ENCODE data around the gene MAIP1. TPM values are rescaled to one million over a fixed set of nuclear protein-coding genes. Genes with fewer than 3 reads are reported as not detected.

Gene MAIP1
- polyA plus RNA-seq, 1 of the 3 experiments (the other 2 are of a cell fraction), result 11.5 TPM

GRCh38 chr2:199926806-199927205 is 28.6 kb upstream of the MAIP1 start:
- Histone ChIP-seq H3K4me2 (no peak overlapping the region), H3K4me1 (ENCODE audit: control insufficient read depth in 1 of 2, insufficient read depth in 2 of 2, low read depth in 1 of 2, low read length in 1 of 2) (peaks cover 7 to 16% of the 10 kb centered on the region in 2 experiments; a peak in 3 of 4 replicates), H3K27ac (ENCODE audit: low read depth in 2 of 2, low read length in 1 of 2) (no peak overlapping the region), H3K79me2 (ENCODE audit: insufficient read depth) (peaks cover 74% of the 10 kb centered on the region), H2AFZ (ENCODE audit: low read depth) (no peak overlapping the region), H4K20me1 (ENCODE audit: insufficient read depth) (no peaks in the 10 kb centered on the region), H3K9me3 (no peaks in the 10 kb centered on the region), H3K27me3 (ENCODE audit: insufficient read depth) (no peaks in the 10 kb centered on the region), H3K9ac (no peak overlapping the region), H3K36me3 (replicated peaks in 1 of 2; ENCODE audit: control insufficient read depth in 1 of 2, insufficient read depth in 2 of 2, low read length in 1 of 2) (peaks cover 38 to 47% of the 10 kb centered on the region in 2 experiments), H3K4me3 (ENCODE audit: low read depth in 2 of 2, low read length in 1 of 2) (no peak overlapping the region), H3F3A (replicated peaks; ENCODE audit: insufficient read depth) (peaks cover 26% of the 10 kb centered on the region), H3K9me2 (no peaks in the 10 kb centered on the region)
- no peak for TF ChIP-seq RCOR1 (IDR thresholded peaks at IDR 0.05; ENCODE audit: low read length)
- no peak for TF ChIP-seq MEF2A (IDR thresholded peaks at IDR 0.05; ENCODE audit: borderline replicate concordance, low read depth)
- ChIA-PET CTCF (interaction anchor here (1.9 kb wide), 1 partner anchor 13 kb away, joined by 7 read pairs; no protein-coding TSS in a partner anchor), POLR2A (no interaction called here)
- DNase-seq, result no peak
- WGBS (ENCODE audit: low lambda C conversion rate), result 88% methylated on average over 1 of the region's 1 CpG

GRCh38 chr2:199928226-199928625 is 27.2 kb upstream of the MAIP1 start:
- peaks cover 52 to 61% of the 10 kb centered on the region in 2 experiments for H3K36me3 ChIP-seq (replicated peaks in 1 of 2; ENCODE audit: control insufficient read depth in 1 of 2, insufficient read depth in 2 of 2, low read length in 1 of 2)
- H3K27ac ChIP-seq (ENCODE audit: low read depth in 2 of 2, low read length in 1 of 2), result no peak overlapping the region
- ChIA-PET CTCF (no interaction called here), POLR2A (no interaction called here)
- H3K79me2 ChIP-seq (ENCODE audit: insufficient read depth), result peaks cover 64% of the 10 kb centered on the region
- peaks cover 32% of the 10 kb centered on the region for H3F3A ChIP-seq (replicated peaks; ENCODE audit: insufficient read depth)
- H3K4me1 ChIP-seq (ENCODE audit: control insufficient read depth in 1 of 2, insufficient read depth in 2 of 2, low read depth in 1 of 2, low read length in 1 of 2), result peaks cover under 1 to 16% of the 10 kb centered on the region in 2 experiments; a peak in 2 of 4 replicates
- no peak overlapping the region for H3K4me3 ChIP-seq (ENCODE audit: low read depth in 2 of 2, low read length in 1 of 2)
- WGBS (ENCODE audit: low lambda C conversion rate), result 59% methylated on average over 2 of the region's 2 CpGs
- no peak overlapping the region for H3K9ac ChIP-seq
- no peak overlapping the region for H2AFZ ChIP-seq (ENCODE audit: low read depth)
- H3K9me2 ChIP-seq, result no peaks in the 10 kb centered on the region
- TF ChIP-seq CHD2 (IDR thresholded peaks at IDR 0.05; ENCODE audit: low read length, partially characterized antibody) (no peak), POLR2AphosphoS5 (IDR thresholded peaks at IDR 0.05; ENCODE audit: low read depth, low read length) (0 out of 2 replicates have a peak, but pooled peaks have one; percentile 14)
- H3K27me3 ChIP-seq (ENCODE audit: insufficient read depth), result no peaks in the 10 kb centered on the region
- DNase-seq, result no peak
- no peaks in the 10 kb centered on the region for H4K20me1 ChIP-seq (ENCODE audit: insufficient read depth)
- no peak overlapping the region for H3K4me2 ChIP-seq
- H3K9me3 ChIP-seq, result no peaks in the 10 kb centered on the region

- Histone ChIP-seq H3K79me2 (ENCODE audit: insufficient read depth) (peaks cover 60% of the 10 kb centered on the region), H3K9me3 (no peaks in the 10 kb centered on the region), H3K4me1 (ENCODE audit: control insufficient read depth in 1 of 2, insufficient read depth in 2 of 2, low read depth in 1 of 2, low read length in 1 of 2) (peaks cover 0 to 20% of the 10 kb centered on the region in 2 experiments; a peak in 1 of 4 replicates), H2AFZ (ENCODE audit: low read depth) (no peak overlapping the region), H3K4me3 (ENCODE audit: low read depth in 2 of 2, low read length in 1 of 2) (no peak overlapping the region), H3K9ac (no peak overlapping the region), H3K27me3 (ENCODE audit: insufficient read depth) (no peaks in the 10 kb centered on the region), H3K9me2 (no peaks in the 10 kb centered on the region), H3K4me2 (no peak overlapping the region), H4K20me1 (ENCODE audit: insufficient read depth) (no peaks in the 10 kb centered on the region), H3K27ac (ENCODE audit: low read depth in 2 of 2, low read length in 1 of 2) (no peak overlapping the region), H3K36me3 (replicated peaks in 1 of 2; ENCODE audit: control insufficient read depth in 1 of 2, insufficient read depth in 2 of 2, low read length in 1 of 2) (peaks cover 56 to 65% of the 10 kb centered on the region in 2 experiments), H3F3A (replicated peaks; ENCODE audit: insufficient read depth) (peaks cover 34% of the 10 kb centered on the region)
- ChIA-PET POLR2A (no interaction called here), CTCF (no interaction called here)
- TF ChIP-seq USF2 (IDR thresholded peaks at IDR 0.05; ENCODE audit: borderline replicate concordance, low read depth, low read length) (no peak), NRF1 (IDR thresholded peaks at IDR 0.05; ENCODE audit: low read depth, low read length) (no peak), MXI1 (IDR thresholded peaks at IDR 0.05; ENCODE audit: low read depth, low read length) (no peak), EZH2phosphoT487 (IDR thresholded peaks at IDR 0.05; ENCODE audit: borderline replicate concordance, low read depth) (no peak), RXRA (IDR thresholded peaks at IDR 0.05; ENCODE audit: borderline replicate concordance, low read depth) (no peak), USF1 (IDR thresholded peaks at IDR 0.05; ENCODE audit: borderline replicate concordance, low read depth) (no peak), CHD2 (IDR thresholded peaks at IDR 0.05; ENCODE audit: low read length, partially characterized antibody) (no peak), JUND (IDR thresholded peaks at IDR 0.05) (no peak), PBX3 (IDR thresholded peaks at IDR 0.05) (no peak), SIN3A (IDR thresholded peaks at IDR 0.05; ENCODE audit: borderline replicate concordance, low read depth, low read length) (no peak), RCOR1 (IDR thresholded peaks at IDR 0.05; ENCODE audit: low read length) (no peak), SMC3 (IDR thresholded peaks at IDR 0.05; ENCODE audit: low read depth, low read length) (no peak), EP300 (IDR thresholded peaks at IDR 0.05; ENCODE audit: borderline replicate concordance in 1 of 2, low read depth in 1 of 2, low read length in 1 of 2) (no peak), GATA2 (CRISPR knock-in tag; IDR thresholded peaks at IDR 0.05) (no peak), TCF12 (IDR thresholded peaks at IDR 0.05) (no peak), TAF1 (IDR thresholded peaks at IDR 0.05; ENCODE audit: borderline replicate concordance, low read depth, low read length) (no peak), FOXJ3 (CRISPR knock-in tag; IDR thresholded peaks at IDR 0.05) (no peak), MAX (IDR thresholded peaks at IDR 0.05; ENCODE audit: low read depth) (no peak), MEF2A (IDR thresholded peaks at IDR 0.05; ENCODE audit: borderline replicate concordance, low read depth) (no peak), GABPA (IDR thresholded peaks at IDR 0.05; ENCODE audit: low read depth) (no peak)
- DNase-seq, result no peak
Observed at GRCh38 chr2:199928626-199929025, 26.8 kb upstream of the MAIP1 start.
